ENCODE data around the gene MPDZ.

Gene MPDZ

DNA sequence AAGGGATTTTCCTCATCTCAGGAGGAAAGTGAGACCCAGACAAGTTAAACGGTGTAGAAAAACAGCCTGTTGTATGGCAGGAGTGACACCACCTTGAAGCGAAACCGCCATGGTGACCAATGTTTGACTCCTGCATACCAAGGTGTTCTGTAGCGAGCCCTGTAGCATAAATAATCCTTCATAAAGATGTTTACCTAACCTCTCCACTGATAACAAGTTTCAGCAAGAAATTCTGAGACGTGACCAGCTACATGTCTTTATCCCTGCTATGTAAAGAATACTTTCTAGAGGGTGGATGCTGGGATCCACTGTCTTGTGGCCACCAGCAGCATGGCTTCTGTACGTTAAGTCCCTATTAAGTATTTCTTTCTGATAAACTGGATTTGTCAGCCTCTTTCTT lies 148.1 kb downstream of the MPDZ start:
- Histone ChIP-seq H3K27me3 (replicated peaks; ENCODE audit: control insufficient read depth, insufficient read depth, low read length) (no peaks in the 10 kb centered on the region), H3K4me3 (replicated peaks; ENCODE audit: low read depth, low read length) (no peak overlapping the region), H3K36me3 (ENCODE audit: control insufficient read depth, insufficient read depth, low read length) (no peaks in the 10 kb centered on the region)
- TF ChIP-seq, protein P1, sequence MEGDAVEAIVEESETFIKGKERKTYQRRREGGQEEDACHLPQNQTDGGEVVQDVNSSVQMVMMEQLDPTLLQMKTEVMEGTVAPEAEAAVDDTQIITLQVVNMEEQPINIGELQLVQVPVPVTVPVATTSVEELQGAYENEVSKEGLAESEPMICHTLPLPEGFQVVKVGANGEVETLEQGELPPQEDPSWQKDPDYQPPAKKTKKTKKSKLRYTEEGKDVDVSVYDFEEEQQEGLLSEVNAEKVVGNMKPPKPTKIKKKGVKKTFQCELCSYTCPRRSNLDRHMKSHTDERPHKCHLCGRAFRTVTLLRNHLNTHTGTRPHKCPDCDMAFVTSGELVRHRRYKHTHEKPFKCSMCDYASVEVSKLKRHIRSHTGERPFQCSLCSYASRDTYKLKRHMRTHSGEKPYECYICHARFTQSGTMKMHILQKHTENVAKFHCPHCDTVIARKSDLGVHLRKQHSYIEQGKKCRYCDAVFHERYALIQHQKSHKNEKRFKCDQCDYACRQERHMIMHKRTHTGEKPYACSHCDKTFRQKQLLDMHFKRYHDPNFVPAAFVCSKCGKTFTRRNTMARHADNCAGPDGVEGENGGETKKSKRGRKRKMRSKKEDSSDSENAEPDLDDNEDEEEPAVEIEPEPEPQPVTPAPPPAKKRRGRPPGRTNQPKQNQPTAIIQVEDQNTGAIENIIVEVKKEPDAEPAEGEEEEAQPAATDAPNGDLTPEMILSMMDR (IDR thresholded peaks at IDR 0.05; ENCODE audit: insufficient read depth, low read length, poor library complexity, severe bottlenecking) = no peak
- no peak for DNase-seq (ENCODE audit: extremely low read depth, insufficient read length)

- no peaks in the 10 kb centered on the region for H3K27me3 ChIP-seq (replicated peaks; ENCODE audit: control insufficient read depth, insufficient read depth, low read length)
- DNase-seq (ENCODE audit: extremely low read depth, insufficient read length) = no peak
- H3K4me3 ChIP-seq (replicated peaks; ENCODE audit: low read depth, low read length) = no peak overlapping the region
- TF ChIP-seq, protein P1 (IDR thresholded peaks at IDR 0.05; ENCODE audit: insufficient read depth, low read length, poor library complexity, severe bottlenecking) = no peak
- H3K36me3 ChIP-seq (ENCODE audit: control insufficient read depth, insufficient read depth, low read length) = no peaks in the 10 kb centered on the region
Measured at GRCh38 chr9:13128266-13128860, 151.1 kb downstream of the MPDZ start.

GRCh38 chr9:13127131-13127530 lies 152.4 kb downstream of the MPDZ start:
- Histone ChIP-seq H3K27me3 (replicated peaks; ENCODE audit: control insufficient read depth, insufficient read depth, low read length) (no peaks in the 10 kb centered on the region), H3K4me3 (replicated peaks; ENCODE audit: low read depth, low read length) (no peak overlapping the region), H3K36me3 (ENCODE audit: control insufficient read depth, insufficient read depth, low read length) (no peaks in the 10 kb centered on the region)
- DNase-seq (ENCODE audit: extremely low read depth, insufficient read length) = no peak
- TF ChIP-seq, protein P1 (IDR thresholded peaks at IDR 0.05; ENCODE audit: insufficient read depth, low read length, poor library complexity, severe bottlenecking) = no peak

GRCh38 chr9:13125261-13125660 lies 154.2 kb downstream of the MPDZ start:
- TF ChIP-seq, protein P1 (IDR thresholded peaks at IDR 0.05; ENCODE audit: insufficient read depth, low read length, poor library complexity, severe bottlenecking) = no peak
- DNase-seq (ENCODE audit: extremely low read depth, insufficient read length) = no peak

GRCh38 chr9:13122756-13123369 lies 156.6 kb downstream of the MPDZ start:
- TF ChIP-seq, protein P1 (IDR thresholded peaks at IDR 0.05; ENCODE audit: insufficient read depth, low read length, poor library complexity, severe bottlenecking) = no peak
- no peak for DNase-seq (ENCODE audit: extremely low read depth, insufficient read length)
- no peaks in the 10 kb centered on the region for H3K27me3 ChIP-seq (replicated peaks; ENCODE audit: control insufficient read depth, insufficient read depth, low read length)
- H3K36me3 ChIP-seq (ENCODE audit: control insufficient read depth, insufficient read depth, low read length) = no peaks in the 10 kb centered on the region
- no peak overlapping the region for H3K4me3 ChIP-seq (replicated peaks; ENCODE audit: low read depth, low read length)

More at GRCh38 chr9:13125261-13125660, 154.2 kb downstream of the MPDZ start:
- Histone ChIP-seq H3K4me3 (replicated peaks; ENCODE audit: low read depth, low read length) (no peak overlapping the region), H3K27me3 (replicated peaks; ENCODE audit: control insufficient read depth, insufficient read depth, low read length) (no peaks in the 10 kb centered on the region), H3K36me3 (ENCODE audit: control insufficient read depth, insufficient read depth, low read length) (no peaks in the 10 kb centered on the region)

Measured in GM06990 (cell line).